ENCODE results near the gene KPTN.

DNA sequence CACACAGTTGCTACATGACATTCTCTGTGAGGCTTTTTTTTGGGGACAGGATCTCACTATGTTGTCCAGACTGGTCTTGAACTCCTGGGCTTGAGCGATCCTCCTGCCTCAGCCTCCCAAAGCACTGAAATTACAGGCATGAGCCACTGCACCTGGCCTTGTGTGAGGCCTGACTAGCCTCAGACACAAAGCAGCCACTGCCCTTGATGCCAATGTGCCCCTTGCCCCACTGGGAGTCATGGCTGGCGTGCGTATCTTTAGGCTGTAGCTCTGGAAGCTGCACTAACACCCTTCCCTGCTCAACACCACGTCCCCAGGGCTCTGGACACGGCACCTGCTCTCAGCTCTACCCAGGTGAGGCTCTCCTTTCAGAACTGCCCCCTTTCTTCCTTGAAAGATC lies 14.5 kb upstream of the KPTN start:
- TF ChIP-seq POLR2A (IDR thresholded peaks at IDR 0.05): no peak
- TF ChIP-seq, protein P1, sequence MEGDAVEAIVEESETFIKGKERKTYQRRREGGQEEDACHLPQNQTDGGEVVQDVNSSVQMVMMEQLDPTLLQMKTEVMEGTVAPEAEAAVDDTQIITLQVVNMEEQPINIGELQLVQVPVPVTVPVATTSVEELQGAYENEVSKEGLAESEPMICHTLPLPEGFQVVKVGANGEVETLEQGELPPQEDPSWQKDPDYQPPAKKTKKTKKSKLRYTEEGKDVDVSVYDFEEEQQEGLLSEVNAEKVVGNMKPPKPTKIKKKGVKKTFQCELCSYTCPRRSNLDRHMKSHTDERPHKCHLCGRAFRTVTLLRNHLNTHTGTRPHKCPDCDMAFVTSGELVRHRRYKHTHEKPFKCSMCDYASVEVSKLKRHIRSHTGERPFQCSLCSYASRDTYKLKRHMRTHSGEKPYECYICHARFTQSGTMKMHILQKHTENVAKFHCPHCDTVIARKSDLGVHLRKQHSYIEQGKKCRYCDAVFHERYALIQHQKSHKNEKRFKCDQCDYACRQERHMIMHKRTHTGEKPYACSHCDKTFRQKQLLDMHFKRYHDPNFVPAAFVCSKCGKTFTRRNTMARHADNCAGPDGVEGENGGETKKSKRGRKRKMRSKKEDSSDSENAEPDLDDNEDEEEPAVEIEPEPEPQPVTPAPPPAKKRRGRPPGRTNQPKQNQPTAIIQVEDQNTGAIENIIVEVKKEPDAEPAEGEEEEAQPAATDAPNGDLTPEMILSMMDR (IDR thresholded peaks at IDR 0.05): no peak
